H1 (cell line): Measurements from ENCODE around the gene DNLZ. TPM values are rescaled to one million over a fixed set of nuclear protein-coding genes. Genes with fewer than 3 reads are reported as not detected.

Source experiments
- CTCF ChIA-PET: fragments of 300-600 bp; sonication (Branson Sonifier 250); formaldehyde crosslinking; loops from one replicate; lab custom pipeline; 2021; ENCODE audit not compliant: partially characterized antibody; lab: Charles Lee
- POLR2A ChIA-PET: fragments of 300-600 bp; sonication (Branson Sonifier 250); formaldehyde crosslinking; loops from one replicate; lab custom pipeline; 2021; ENCODE audit warnings: inconsistent platforms; ENCODE audit not compliant: partially characterized antibody; lab: Charles Lee
- DNase-seq, 2 experiments: peaks; one replicate each; pipeline versions ENCODE4 v3.0.0 to v3.0.0-alpha.2; 2010 to 2022; ENCODE audit warnings: low spot score in 2 of 2, low read depth in 1 of 2, mixed read lengths in 1 of 2
- FAIRE-seq: peaks from 2 replicates; lab custom pipeline; 2011; peaks lifted over from hg19 to GRCh38; lab: Jason Lieb, UNC
- H2AFZ ChIP-seq: 2 replicates; pipeline ENCODE4 v1.8.1; 2012; ENCODE audit warnings: low read length, inconsistent platforms
- H2AK5ac ChIP-seq: 2 replicates; pipeline ENCODE4 v1.6.1; 2013; ENCODE audit warnings: low read depth, low read length
- H2BK120ac ChIP-seq: replicated peaks from 2 replicates; pipeline ENCODE3; 2013; ENCODE audit warnings: low read depth, low read length, inconsistent platforms
- H2BK12ac ChIP-seq: 2 replicates; pipeline ENCODE4 v1.6.1; 2013; ENCODE audit warnings: low read depth, low read length
- H2BK15ac ChIP-seq: 2 replicates; pipeline ENCODE4 v1.6.1; 2013; ENCODE audit warnings: low read length
- H2BK20ac ChIP-seq: 2 replicates; pipeline ENCODE4 v1.6.1; 2013; ENCODE audit warnings: low read length
- H2BK5ac ChIP-seq: 2 replicates; pipeline ENCODE4 v1.6.1; 2013; ENCODE audit warnings: low read depth, low read length
- H3K14ac ChIP-seq: 2 replicates; pipeline ENCODE4 v1.6.1; 2013; ENCODE audit warnings: inconsistent platforms; ENCODE audit not compliant: insufficient read length
- H3K18ac ChIP-seq: 2 replicates; pipeline ENCODE4 v1.6.1; 2013; ENCODE audit warnings: low read length; ENCODE audit errors: extremely low read depth
- H3K23ac ChIP-seq: 2 replicates; pipeline ENCODE4 v1.6.1; 2013; ENCODE audit warnings: inconsistent platforms; ENCODE audit not compliant: insufficient read length
- H3K23me2 ChIP-seq: 2 replicates; pipeline ENCODE4 v1.6.1; 2013; ENCODE audit warnings: low read depth, low read length
- H3K27ac ChIP-seq: 2 replicates; pipeline ENCODE4 v1.6.1; 2011; ENCODE audit warnings: low read depth, low read length, inconsistent platforms
- H3K27me3 ChIP-seq, 4 experiments: replicated peaks in 1 of 4; 1 replicate in 1 of 4; 2 replicates in 3 of 4; pipeline versions ENCODE4 v1.6.1 to v1.8.1; 2011 to 2013; ENCODE audit warnings: low read length in 3 of 4, mild to moderate bottlenecking in 3 of 4, inconsistent platforms in 2 of 4, mixed read lengths in 2 of 4, moderate library complexity in 1 of 4; ENCODE audit not compliant: control insufficient read depth in 3 of 4, insufficient read depth in 3 of 4; ENCODE audit errors: extremely low read depth in 1 of 4
- H3K36me3 ChIP-seq, 4 experiments: 2 replicates each; pipeline versions ENCODE4 v1.6.1 to v1.8.1; 2011 to 2013; ENCODE audit warnings: mild to moderate bottlenecking in 4 of 4, low read length in 3 of 4, moderate library complexity in 2 of 4, control low read depth in 1 of 4, inconsistent platforms in 1 of 4; ENCODE audit not compliant: insufficient read depth in 4 of 4, control insufficient read depth in 2 of 4
- H3K4ac ChIP-seq: replicated peaks from 2 replicates; pipeline ENCODE3; 2013; ENCODE audit warnings: low read length, low read depth, mixed read lengths, inconsistent platforms; ENCODE audit not compliant: insufficient read length
- H3K4me1 ChIP-seq, 4 experiments: replicated peaks in 1 of 4; 1 replicate in 1 of 4; 2 replicates in 3 of 4; pipeline versions ENCODE4 v1.6.1 to v1.8.1; 2011 to 2013; ENCODE audit warnings: low read length in 3 of 4, inconsistent platforms in 2 of 4, mixed read lengths in 1 of 4; ENCODE audit not compliant: insufficient read depth in 4 of 4, control insufficient read depth in 3 of 4
- H3K4me2 ChIP-seq, 2 experiments: 2 replicates each; pipeline versions ENCODE4 v1.6.1 to v1.8.1; 2011 to 2013; ENCODE audit warnings: low read depth in 2 of 2, low read length in 2 of 2, control low read depth in 1 of 2, inconsistent platforms in 1 of 2, mild to moderate bottlenecking in 1 of 2; ENCODE audit not compliant: insufficient read depth in 1 of 2
- H3K4me3 ChIP-seq, 4 experiments: fragments of 200-600, 300-600 bp in 1 of 4; sonication (generic), shearing (Covaris generic), sonication (Bioruptor Twin) in 1 of 4; 2 replicates each; pipeline versions ENCODE4 v1.5.1 to v1.8.1; 2011 to 2016; ENCODE audit warnings: low read length in 4 of 4, low read depth in 3 of 4, control low read depth in 2 of 4, inconsistent platforms in 2 of 4, mild to moderate bottlenecking in 2 of 4, mixed read lengths in 1 of 4, moderate library complexity in 1 of 4; ENCODE audit not compliant: insufficient read depth in 2 of 4; ENCODE audit errors: extremely low read depth in 1 of 4
- H3K56ac ChIP-seq: replicated peaks from 2 replicates; pipeline ENCODE3; 2013; ENCODE audit warnings: low read depth, mild to moderate bottlenecking, mixed read lengths, low read length, inconsistent platforms; ENCODE audit not compliant: insufficient read length
- H3K79me1 ChIP-seq: 2 replicates; pipeline ENCODE4 v1.6.1; 2013; ENCODE audit warnings: low read depth, low read length, control low read depth
- H3K79me2 ChIP-seq, 2 experiments: 2 replicates each; pipeline versions ENCODE4 v1.6.1 to v1.8.1; 2012 to 2013; ENCODE audit warnings: low read length in 2 of 2, mild to moderate bottlenecking in 2 of 2, inconsistent platforms in 1 of 2; ENCODE audit not compliant: insufficient read depth in 2 of 2, control insufficient read depth in 1 of 2
- H3K9ac ChIP-seq, 4 experiments: replicated peaks in 1 of 4; 1 replicate in 1 of 4; 2 replicates in 3 of 4; pipeline versions ENCODE4 v1.6.1 to v1.8.1; 2011 to 2013; ENCODE audit warnings: low read depth in 3 of 4, low read length in 3 of 4, control low read depth in 2 of 4, mild to moderate bottlenecking in 2 of 4, moderate library complexity in 2 of 4, inconsistent platforms in 1 of 4; ENCODE audit errors: extremely low read depth in 1 of 4
- H3K9me3 ChIP-seq, 2 experiments: 2 replicates each; pipeline versions ENCODE4 v1.6.1 to v1.8.1; 2012 to 2013; ENCODE audit warnings: mild to moderate bottlenecking in 2 of 2, moderate library complexity in 2 of 2, control low read depth in 1 of 2, inconsistent platforms in 1 of 2, low read depth in 1 of 2, low read length in 1 of 2, mixed read lengths in 1 of 2; ENCODE audit not compliant: insufficient read depth in 2 of 2
- H4K20me1 ChIP-seq, 2 experiments: replicated peaks in 1 of 2; 2 replicates each; pipeline versions ENCODE3 to v1.8.1; 2011 to 2013; ENCODE audit warnings: inconsistent platforms in 2 of 2, low read length in 2 of 2, mild to moderate bottlenecking in 1 of 2; ENCODE audit not compliant: insufficient read depth in 2 of 2, control insufficient read depth in 1 of 2
- H4K5ac ChIP-seq: 2 replicates; pipeline ENCODE4 v1.6.1; 2013; ENCODE audit warnings: low read length, low read depth, mixed read lengths, inconsistent platforms; ENCODE audit not compliant: insufficient read length
- H4K8ac ChIP-seq: 2 replicates; pipeline ENCODE4 v1.8.0; 2013; ENCODE audit warnings: mild to moderate bottlenecking, moderate library complexity, low read length, inconsistent platforms; ENCODE audit not compliant: insufficient read depth; ENCODE audit errors: extremely low read depth
- H4K91ac ChIP-seq: replicated peaks from 2 replicates; pipeline ENCODE3; 2013; ENCODE audit warnings: low read length, mixed read lengths, inconsistent platforms; ENCODE audit not compliant: insufficient read length
- BACH1 ChIP-seq: IDR thresholded peaks from 2 replicates; pipeline ENCODE4 v1.6.1; 2012; ENCODE audit warnings: low read length, improper control_type of control experiment
- POLR2A ChIP-seq, 2 experiments: IDR thresholded peaks; 1 replicate in 1 of 2; 2 replicates in 1 of 2; pipeline ENCODE4 v1.6.1; 2011; ENCODE audit warnings: low read depth in 2 of 2, low read length in 2 of 2, mild to moderate bottlenecking in 2 of 2; ENCODE audit errors: control extremely low read depth in 1 of 2
- WGBS, 2 experiments: shearing (Covaris generic) in 1 of 2; methylation state at CpG; one replicate each; pipeline versions ENCODE4 v1.1.6 to v1.1.7; 2013 to 2015; ENCODE audit warnings: low lambda C conversion rate in 2 of 2, mixed read lengths in 2 of 2, inconsistent platforms in 1 of 2, low coverage in 1 of 2, missing lambda C conversion rate in 1 of 2; ENCODE audit not compliant: insufficient replicate concordance in 2 of 2, insufficient coverage in 1 of 2, insufficient read length in 1 of 2; ENCODE audit errors: extremely low coverage in 1 of 2, missing lambda C conversion rate in 1 of 2; 5-methylcytosine and 5-hydroxymethylcytosine counted together
- polyA plus RNA-seq, 7 experiments: library from polyadenylated mRNA; depleted of rRNA in 3 of 7; stranded (reverse) in 5 of 7; unstranded in 2 of 7; fragments of >200 nt in 5 of 7; fragments of 200-250 nt in 2 of 7; gene quantifications; 1 replicate in 5 of 7; 2 replicates in 1 of 7; 4 replicates in 1 of 7; pipeline versions ENCODE4 v1.2.1 to v1.2.3, GENCODE V29; 2011 to 2013; ENCODE audit warnings: missing spikeins in 2 of 7, mixed read lengths in 2 of 7
- total RNA-seq: library from RNA; stranded (reverse); fragmentation: NEBNext Ultra II Directional; extraction: Animal tissue kit (Norgen Biotek cat#: 25700); gene quantifications from 2 replicates; pipeline ENCODE4 v1.2.1, GENCODE V29; 2021

DNLZ gene
- total and polyA plus RNA-seq, 2 of the 8 experiments (the other 6 are each of a cell fraction or from before 2014, with no cell fraction given): 11.6 to 17.9 TPM

DNA sequence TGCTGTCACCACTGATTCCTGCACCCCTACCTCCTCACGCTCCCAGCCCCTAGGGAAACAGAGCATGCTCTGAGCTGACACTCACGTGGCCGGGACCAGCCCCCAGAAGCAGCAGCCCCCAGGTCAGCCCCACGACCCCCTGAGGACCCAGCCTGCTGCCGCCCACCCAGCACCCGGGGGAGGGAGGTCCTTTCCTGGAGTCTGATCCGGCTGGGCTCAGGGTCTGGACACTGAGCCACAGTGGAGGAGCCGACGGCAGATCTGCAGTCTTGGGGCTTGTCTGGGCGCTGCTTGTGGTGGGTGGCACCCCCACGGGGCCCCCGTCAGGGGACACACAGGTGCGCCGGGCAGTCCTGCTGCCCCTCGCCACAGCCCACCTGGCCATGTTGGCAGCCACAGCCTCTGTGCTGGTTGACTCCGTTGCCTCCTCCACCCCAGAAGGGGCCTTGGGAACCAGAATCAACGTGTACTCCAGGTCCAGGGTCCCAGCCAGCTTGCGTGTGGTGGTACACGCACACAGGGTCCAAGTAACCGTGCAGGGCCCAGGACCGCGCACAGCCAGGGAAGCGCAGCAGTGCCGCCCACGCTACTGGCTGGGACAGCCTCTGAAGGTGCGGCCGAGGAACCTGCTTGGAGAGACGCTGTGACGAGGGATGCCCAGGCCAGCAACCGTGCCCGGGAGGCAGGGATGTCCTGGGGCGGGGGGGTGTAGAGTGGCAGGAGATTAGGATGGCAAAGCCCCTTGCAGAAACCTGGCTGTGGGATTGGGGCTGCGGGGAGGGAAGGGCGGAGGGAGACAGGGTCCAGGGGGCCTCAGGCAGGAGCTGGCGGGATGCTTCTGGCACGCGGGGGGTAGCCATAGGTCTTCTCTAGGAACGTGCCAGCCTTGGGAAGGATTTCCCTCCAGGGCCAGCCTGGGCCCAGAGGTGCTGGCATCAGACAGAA, 3.5 kb downstream of the DNLZ start:
- no peak for DNase-seq
- H3K4me2 ChIP-seq: no peak overlapping the region
- FAIRE-seq: no peak
- no peak overlapping the region for H3K9ac ChIP-seq
- H4K5ac ChIP-seq: no peak overlapping the region
- WGBS, 2 experiments: 89% methylated on average over 37 of the region's 38 CpGs; no CpG with 5 or more reads in 1 of the 2 experiments
- H3K27ac ChIP-seq: no peak overlapping the region
- H3K79me1 ChIP-seq: peaks cover 3% of the 10 kb centered on the region
- no peak overlapping the region for H2BK5ac ChIP-seq
- ChIA-PET CTCF (interaction anchor here (7.1 kb wide), 1 partner anchor 15 kb away, joined by 80 read pairs; no protein-coding TSS in a partner anchor), POLR2A (interaction anchor here (1.1 to 15.8 kb wide), 7 partner anchors 13 to 269 kb away, joined by 3 to 137 read pairs (median 6); partner anchors contain the start of genes CARD9 and SNAPC4)
- no peak overlapping the region for H2BK120ac ChIP-seq
- peaks cover 0 to 2% (median 0%) of the 10 kb centered on the region in 4 experiments; a peak in 1 of 8 replicates for H3K36me3 ChIP-seq
- H2BK15ac ChIP-seq: no peak overlapping the region
- peaks cover 3 to 6% of the 10 kb centered on the region in 2 experiments for H4K20me1 ChIP-seq
- H2BK20ac ChIP-seq: no peak overlapping the region
- no peak overlapping the region for H3K18ac ChIP-seq
- no peak overlapping the region for H3K4ac ChIP-seq
- no peak overlapping the region for H4K8ac ChIP-seq
- H3K14ac ChIP-seq: no peak overlapping the region
- H3K79me2 ChIP-seq: no peaks in the 10 kb centered on the region
- no peak overlapping the region for H2AK5ac ChIP-seq
- no peaks in the 10 kb centered on the region; the same call in 1 of the 2 replicates for H3K23me2 ChIP-seq
- no peak overlapping the region for H3K23ac ChIP-seq
- H3K56ac ChIP-seq: no peak overlapping the region
- TF ChIP-seq POLR2A (IDR thresholded peaks at IDR 0.05; ENCODE audit: control extremely low read depth in 1 of 2, low read depth in 2 of 2, low read length in 2 of 2) (peak in 1 of 2 experiments; percentile 29; a peak in 1 of 3 replicates), BACH1 (no peak)
- no peak overlapping the region for H2BK12ac ChIP-seq
- H2AFZ ChIP-seq: no peak overlapping the region
- no peak overlapping the region for H3K4me3 ChIP-seq
- peaks cover 0 to 8% (median under 1%) of the 10 kb centered on the region in 4 experiments; a peak in 3 of 7 replicates for H3K4me1 ChIP-seq
- peaks cover 0 to 2% (median 0%) of the 10 kb centered on the region in 4 experiments; a peak in 2 of 7 replicates for H3K27me3 ChIP-seq
- peaks cover 0 to 3% of the 10 kb centered on the region in 2 experiments; a peak in 1 of 4 replicates for H3K9me3 ChIP-seq
- no peak overlapping the region for H4K91ac ChIP-seq
